ENCODE measurements around the gene ICE1. TPM values are rescaled to one million over a fixed set of nuclear protein-coding genes. Genes with fewer than 3 reads are reported as not detected.

Gene ICE1, protein sequence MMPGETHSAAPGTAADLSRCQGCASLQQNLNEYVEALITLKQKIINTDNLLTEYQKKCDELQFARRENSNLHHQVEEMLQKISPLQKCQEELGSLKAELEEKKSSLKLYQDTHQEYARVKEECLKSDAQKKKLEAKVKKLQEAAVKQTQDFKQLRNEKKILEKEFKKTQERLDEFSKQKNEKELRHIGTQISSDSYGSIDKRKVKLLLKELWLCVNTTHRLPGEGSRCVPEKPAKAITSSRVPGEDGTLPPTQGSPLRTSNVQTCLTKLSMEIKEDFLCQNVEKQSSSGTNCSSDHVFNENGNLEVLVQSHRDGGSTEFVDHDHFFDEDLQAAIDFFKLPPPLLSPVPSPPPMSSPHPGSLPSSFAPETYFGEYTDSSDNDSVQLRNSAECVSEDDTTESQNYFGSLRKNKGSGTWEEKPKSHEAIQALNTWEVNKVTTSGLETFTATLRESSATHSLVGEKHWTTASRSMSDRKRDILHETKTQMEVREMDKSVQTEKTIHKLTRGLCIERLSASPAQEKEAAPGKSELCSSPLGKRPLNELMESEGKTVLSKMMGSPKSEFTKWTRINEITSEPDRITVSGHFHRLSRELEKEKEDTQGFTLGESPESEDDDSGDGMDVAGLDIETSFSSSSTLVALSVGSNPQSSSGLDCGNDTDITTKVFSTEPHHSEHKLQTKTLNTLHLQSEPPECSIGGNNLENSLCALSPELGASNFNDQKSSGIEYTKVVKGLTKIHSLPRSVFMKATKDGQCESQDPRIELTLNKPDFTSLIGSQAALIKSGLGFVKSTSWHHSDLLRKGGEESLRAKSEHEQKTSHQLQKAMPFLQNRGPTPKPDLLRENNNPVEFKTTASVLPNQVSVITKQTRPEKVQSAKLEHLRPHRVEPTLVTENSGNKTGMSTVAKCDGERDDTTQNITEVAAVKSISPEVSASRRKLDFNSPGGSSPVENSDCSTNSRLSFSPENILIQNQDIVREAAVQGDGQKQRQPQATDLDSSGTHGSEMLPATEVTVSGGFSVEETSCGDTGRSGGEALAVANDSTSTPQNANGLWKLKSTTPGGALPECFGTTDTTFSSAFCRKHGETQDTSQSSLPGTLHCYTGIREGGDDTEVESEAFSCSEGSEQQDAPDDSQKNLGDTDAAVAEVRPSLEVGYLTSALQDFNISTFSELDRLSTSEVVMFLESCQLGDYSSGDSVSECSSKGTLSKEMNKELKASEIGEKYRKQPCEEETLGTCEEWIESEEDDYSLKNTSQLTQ (N-terminal part only)
- 29.1 and 33.1 TPM in 2 replicates for polyA plus RNA-seq (2011; rRNA removed)
- 6.5 and 8.1 TPM in 2 replicates for polyA plus RNA-seq (2012; cell fraction: cytosol; rRNA removed)
- polyA plus RNA-seq (2012; cell fraction: nucleus; rRNA removed): 8.7 and 10.4 TPM in 2 replicates
- 16.3 to 17.6 TPM (median 16.9 TPM) in 3 replicates for polyA plus RNA-seq (2017; fragmentation: RNase III; extraction: RNeasy Plus Mini Kit Qiagen cat#74134 plus additional on column Dnase treatment)
- polyA minus RNA-seq (2011; rRNA and poly(A)+ RNA removed): 39.7 and 40.8 TPM in 2 replicates

DNA sequence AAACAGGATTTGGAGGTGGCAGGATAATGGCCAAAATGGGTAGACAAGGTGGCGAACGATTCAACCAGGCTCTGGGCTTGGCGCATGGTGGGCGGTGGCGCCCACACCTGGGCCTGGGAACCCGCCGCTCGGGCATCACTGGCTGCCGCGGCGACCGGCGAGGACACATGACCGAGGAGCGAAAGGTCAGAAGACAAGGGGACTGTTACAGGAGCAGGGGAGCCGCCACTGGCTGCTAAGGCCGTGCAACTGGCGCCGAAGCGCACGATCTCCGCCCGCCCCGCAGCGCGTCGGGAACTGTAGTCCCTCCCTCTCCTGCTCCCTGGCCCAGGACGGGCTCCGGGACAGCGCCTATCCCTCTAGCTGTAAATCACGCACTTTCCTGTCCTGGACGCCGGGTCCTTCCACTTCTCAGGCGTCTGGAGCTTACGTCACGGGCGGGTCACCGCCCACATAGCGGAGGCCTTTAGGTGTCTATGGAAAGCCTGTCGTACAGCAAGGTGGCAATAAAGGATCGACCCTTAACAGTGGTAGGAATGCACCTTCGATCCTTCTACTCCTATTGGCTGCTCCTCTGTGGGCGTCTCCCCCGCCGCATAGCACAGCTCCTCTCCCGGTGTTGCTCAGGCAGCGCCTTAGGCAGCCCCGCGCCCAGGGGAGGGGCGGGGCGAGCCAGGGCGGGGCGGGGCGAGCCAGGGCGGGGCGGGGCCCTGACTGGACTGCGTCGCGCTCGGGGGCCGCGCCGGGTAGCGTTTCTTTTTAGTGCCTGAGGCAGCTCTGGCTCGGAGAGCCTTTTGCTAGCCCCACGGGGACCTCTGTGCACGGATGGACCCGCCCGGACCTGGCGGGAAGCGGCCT is at the start of gene ICE1:
TSS of gene ICE1 (plus strand) at position 717 of the 858 bp plus-strand sequence. CDS start 239 bp downstream, outside the sequence.
- ChIA-PET CTCF (interaction anchor here (0.9 to 9.7 kb wide), 7 partner anchors 14 to 554 kb away, joined by 3 to 234 read pairs (median 8); partner anchors contain the start of gene ADAMTS16), POLR2A (interaction anchor here (0.6 to 1.7 kb wide), 9 partner anchors 9 to 551 kb away, joined by 3 to 8 read pairs (median 4); partner anchors contain the start of gene ADAMTS16)
- FAIRE-seq (no peak), DNase-seq (ENCODE audit: low read depth in 1 of 2, low spot score in 1 of 2) (peak; percentile 88 to 99), ATAC-seq (peak; percentile 94 to 98)
- Histone ChIP-seq H3K4me1 (peaks cover 18% of the 10 kb centered on the region; the same call in 2 of the 3 replicates), H3K4me2 (peak within 1 kb of the TSS; percentile 96), H3K4me3 (peak within 1 kb of the TSS; percentile 95), H3K27ac (peak within 1 kb of the TSS; percentile 87 to 88), H3K9me3 (no peaks in the 10 kb centered on the region)
- 2% methylated on average over 29 of the region's 71 CpGs for WGBS (ENCODE audit: missing lambda C conversion rate)
- TF ChIP-seq RFX5 (IDR thresholded peaks at IDR 0.05) (no peak), ESRRA (IDR thresholded peaks at IDR 0.05; ENCODE audit: borderline replicate concordance, low read length) (no peak), MYC (IDR thresholded peaks at IDR 0.05; ENCODE audit: borderline replicate concordance, low read length) (peak; percentile 60; the same call in 1 of the 2 replicates), FOSB (CRISPR knock-in tag; IDR thresholded peaks at IDR 0.05) (no peak), POLR2A (IDR thresholded peaks at IDR 0.05; ENCODE audit: low read length) (peak; percentile 95), FOXS1 (CRISPR knock-in tag; IDR thresholded peaks at IDR 0.05) (no peak), ZC3H11A (IDR thresholded peaks at IDR 0.05) (no peak), HOXA7 (CRISPR knock-in tag; IDR thresholded peaks at IDR 0.05) (no peak), RNF2 (IDR thresholded peaks at IDR 0.05; ENCODE audit: borderline replicate concordance, low read depth) (no peak), TFCP2L1 (CRISPR knock-in tag; IDR thresholded peaks at IDR 0.05) (no peak), EHF (CRISPR knock-in tag; IDR thresholded peaks at IDR 0.05) (no peak), CEBPB (IDR thresholded peaks at IDR 0.05) (no peak), FOSL2 (IDR thresholded peaks at IDR 0.05) (no peak), FOSL2 (CRISPR knock-in tag; IDR thresholded peaks at IDR 0.05) (0 out of 2 replicates have a peak, but pooled peaks have one; percentile 37), ZSCAN20 (CRISPR knock-in tag; IDR thresholded peaks at IDR 0.05) (no peak), NPAS2 (CRISPR knock-in tag; IDR thresholded peaks at IDR 0.05; ENCODE audit: borderline replicate concordance) (no peak), CHD4 (IDR thresholded peaks at IDR 0.05; ENCODE audit: borderline replicate concordance) (no peak), JUN (IDR thresholded peaks at IDR 0.05) (peak; percentile 96), HDAC2 (IDR thresholded peaks at IDR 0.05) (no peak), RCOR1 (IDR thresholded peaks at IDR 0.05; ENCODE audit: low read depth, low read length) (no peak), RAD21 (conservative IDR thresholded peaks at IDR 0.05 in 1 of 2, IDR thresholded peaks at IDR 0.05 in 1 of 2) (no peak)
- TF ChIP-seq, protein P1, sequence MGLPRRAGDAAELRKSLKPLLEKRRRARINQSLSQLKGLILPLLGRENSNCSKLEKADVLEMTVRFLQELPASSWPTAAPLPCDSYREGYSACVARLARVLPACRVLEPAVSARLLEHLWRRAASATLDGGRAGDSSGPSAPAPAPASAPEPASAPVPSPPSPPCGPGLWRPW (IDR thresholded peaks at IDR 0.05): no peak
- TF ChIP-seq, protein P2, sequence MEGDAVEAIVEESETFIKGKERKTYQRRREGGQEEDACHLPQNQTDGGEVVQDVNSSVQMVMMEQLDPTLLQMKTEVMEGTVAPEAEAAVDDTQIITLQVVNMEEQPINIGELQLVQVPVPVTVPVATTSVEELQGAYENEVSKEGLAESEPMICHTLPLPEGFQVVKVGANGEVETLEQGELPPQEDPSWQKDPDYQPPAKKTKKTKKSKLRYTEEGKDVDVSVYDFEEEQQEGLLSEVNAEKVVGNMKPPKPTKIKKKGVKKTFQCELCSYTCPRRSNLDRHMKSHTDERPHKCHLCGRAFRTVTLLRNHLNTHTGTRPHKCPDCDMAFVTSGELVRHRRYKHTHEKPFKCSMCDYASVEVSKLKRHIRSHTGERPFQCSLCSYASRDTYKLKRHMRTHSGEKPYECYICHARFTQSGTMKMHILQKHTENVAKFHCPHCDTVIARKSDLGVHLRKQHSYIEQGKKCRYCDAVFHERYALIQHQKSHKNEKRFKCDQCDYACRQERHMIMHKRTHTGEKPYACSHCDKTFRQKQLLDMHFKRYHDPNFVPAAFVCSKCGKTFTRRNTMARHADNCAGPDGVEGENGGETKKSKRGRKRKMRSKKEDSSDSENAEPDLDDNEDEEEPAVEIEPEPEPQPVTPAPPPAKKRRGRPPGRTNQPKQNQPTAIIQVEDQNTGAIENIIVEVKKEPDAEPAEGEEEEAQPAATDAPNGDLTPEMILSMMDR (IDR thresholded peaks at IDR 0.05): no peak
- TF ChIP-seq, protein P3, sequence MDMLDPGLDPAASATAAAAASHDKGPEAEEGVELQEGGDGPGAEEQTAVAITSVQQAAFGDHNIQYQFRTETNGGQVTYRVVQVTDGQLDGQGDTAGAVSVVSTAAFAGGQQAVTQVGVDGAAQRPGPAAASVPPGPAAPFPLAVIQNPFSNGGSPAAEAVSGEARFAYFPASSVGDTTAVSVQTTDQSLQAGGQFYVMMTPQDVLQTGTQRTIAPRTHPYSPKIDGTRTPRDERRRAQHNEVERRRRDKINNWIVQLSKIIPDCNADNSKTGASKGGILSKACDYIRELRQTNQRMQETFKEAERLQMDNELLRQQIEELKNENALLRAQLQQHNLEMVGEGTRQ (IDR thresholded peaks at IDR 0.05): peak; percentile 55
- TF ChIP-seq, protein P4, sequence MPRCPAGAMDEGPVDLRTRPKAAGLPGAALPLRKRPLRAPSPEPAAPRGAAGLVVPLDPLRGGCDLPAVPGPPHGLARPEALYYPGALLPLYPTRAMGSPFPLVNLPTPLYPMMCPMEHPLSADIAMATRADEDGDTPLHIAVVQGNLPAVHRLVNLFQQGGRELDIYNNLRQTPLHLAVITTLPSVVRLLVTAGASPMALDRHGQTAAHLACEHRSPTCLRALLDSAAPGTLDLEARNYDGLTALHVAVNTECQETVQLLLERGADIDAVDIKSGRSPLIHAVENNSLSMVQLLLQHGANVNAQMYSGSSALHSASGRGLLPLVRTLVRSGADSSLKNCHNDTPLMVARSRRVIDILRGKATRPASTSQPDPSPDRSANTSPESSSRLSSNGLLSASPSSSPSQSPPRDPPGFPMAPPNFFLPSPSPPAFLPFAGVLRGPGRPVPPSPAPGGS (IDR thresholded peaks at IDR 0.05): 0 out of 3 replicates have a peak, but pooled peaks have one; percentile 31
- TF ChIP-seq, protein P5, sequence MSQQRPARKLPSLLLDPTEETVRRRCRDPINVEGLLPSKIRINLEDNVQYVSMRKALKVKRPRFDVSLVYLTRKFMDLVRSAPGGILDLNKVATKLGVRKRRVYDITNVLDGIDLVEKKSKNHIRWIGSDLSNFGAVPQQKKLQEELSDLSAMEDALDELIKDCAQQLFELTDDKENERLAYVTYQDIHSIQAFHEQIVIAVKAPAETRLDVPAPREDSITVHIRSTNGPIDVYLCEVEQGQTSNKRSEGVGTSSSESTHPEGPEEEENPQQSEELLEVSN (IDR thresholded peaks at IDR 0.05; ENCODE audit: borderline replicate concordance, low read depth): peak; percentile 46
- TF ChIP-seq, protein P6, sequence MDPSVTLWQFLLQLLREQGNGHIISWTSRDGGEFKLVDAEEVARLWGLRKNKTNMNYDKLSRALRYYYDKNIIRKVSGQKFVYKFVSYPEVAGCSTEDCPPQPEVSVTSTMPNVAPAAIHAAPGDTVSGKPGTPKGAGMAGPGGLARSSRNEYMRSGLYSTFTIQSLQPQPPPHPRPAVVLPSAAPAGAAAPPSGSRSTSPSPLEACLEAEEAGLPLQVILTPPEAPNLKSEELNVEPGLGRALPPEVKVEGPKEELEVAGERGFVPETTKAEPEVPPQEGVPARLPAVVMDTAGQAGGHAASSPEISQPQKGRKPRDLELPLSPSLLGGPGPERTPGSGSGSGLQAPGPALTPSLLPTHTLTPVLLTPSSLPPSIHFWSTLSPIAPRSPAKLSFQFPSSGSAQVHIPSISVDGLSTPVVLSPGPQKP (IDR thresholded peaks at IDR 0.05; ENCODE audit: low read depth, low read length): no peak
- TF ChIP-seq, protein P7, sequence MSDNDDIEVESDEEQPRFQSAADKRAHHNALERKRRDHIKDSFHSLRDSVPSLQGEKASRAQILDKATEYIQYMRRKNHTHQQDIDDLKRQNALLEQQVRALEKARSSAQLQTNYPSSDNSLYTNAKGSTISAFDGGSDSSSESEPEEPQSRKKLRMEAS (IDR thresholded peaks at IDR 0.05): peak; percentile 63

Measured in A549 (cell line).